Neural progenitor cell (in vitro differentiated cells): ENCODE data around the gene RHBDL2.

Experiments
- EZH2 ChIP-seq: fragments of 200-600 bp; sonication (generic); IDR thresholded peaks from 2 replicates; pipeline ENCODE4 v1.6.1; 2017; ENCODE audit warnings: antibody characterized with exemption, mild to moderate bottlenecking, moderate library complexity
- EZH2phosphoT487 ChIP-seq: fragments of 200-600 bp; sonication (generic); IDR thresholded peaks from 2 replicates; pipeline ENCODE4 v1.6.1; 2017; ENCODE audit warnings: antibody characterized with exemption
- TF ChIP-seq, protein P1 (sequence below): fragments of 200-600 bp; sonication (generic); IDR thresholded peaks from 2 replicates; pipeline ENCODE4 v1.5.1; 2017; ENCODE audit warnings: antibody characterized with exemption, mild to moderate bottlenecking

DNA sequence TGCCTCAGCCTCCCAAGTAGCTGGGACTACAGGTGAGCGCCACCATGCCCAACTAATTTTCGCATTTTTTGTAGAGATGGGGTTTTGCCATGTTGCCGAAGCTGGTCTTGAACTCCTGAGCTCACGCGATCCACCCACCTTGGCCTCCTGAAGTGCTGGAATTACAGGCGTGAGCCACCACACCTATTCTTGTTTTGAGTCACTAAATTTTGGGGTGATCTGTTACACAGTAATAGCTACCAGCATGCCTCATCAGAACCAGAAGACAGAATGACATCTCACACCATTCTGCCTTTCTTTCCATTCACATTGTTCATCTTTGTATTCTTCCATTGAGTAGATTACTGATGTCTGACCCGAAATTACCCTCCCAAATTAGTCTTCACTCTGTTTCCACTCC is 9.1 kb downstream of the RHBDL2 start:
- TF ChIP-seq, protein P1, sequence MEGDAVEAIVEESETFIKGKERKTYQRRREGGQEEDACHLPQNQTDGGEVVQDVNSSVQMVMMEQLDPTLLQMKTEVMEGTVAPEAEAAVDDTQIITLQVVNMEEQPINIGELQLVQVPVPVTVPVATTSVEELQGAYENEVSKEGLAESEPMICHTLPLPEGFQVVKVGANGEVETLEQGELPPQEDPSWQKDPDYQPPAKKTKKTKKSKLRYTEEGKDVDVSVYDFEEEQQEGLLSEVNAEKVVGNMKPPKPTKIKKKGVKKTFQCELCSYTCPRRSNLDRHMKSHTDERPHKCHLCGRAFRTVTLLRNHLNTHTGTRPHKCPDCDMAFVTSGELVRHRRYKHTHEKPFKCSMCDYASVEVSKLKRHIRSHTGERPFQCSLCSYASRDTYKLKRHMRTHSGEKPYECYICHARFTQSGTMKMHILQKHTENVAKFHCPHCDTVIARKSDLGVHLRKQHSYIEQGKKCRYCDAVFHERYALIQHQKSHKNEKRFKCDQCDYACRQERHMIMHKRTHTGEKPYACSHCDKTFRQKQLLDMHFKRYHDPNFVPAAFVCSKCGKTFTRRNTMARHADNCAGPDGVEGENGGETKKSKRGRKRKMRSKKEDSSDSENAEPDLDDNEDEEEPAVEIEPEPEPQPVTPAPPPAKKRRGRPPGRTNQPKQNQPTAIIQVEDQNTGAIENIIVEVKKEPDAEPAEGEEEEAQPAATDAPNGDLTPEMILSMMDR, result no peak
- TF ChIP-seq EZH2, result no peak
- TF ChIP-seq EZH2phosphoT487, result no peak
